A673 (cell line): ENCODE measurements around the gene PLEKHG2.

Experiments used
- EZH2 ChIP-seq: fragments of 200-600 bp; sonication (generic); IDR thresholded peaks from 2 replicates; pipeline ENCODE4 v1.6.1; 2017; ENCODE audit warnings: borderline replicate concordance, low read depth, mild to moderate bottlenecking, mixed read lengths, antibody characterized with exemption, low read length; ENCODE audit not compliant: poor library complexity, severe bottlenecking
- TF ChIP-seq, protein P1 (sequence below): fragments of 300-800, 200-600 bp; sonication (generic); conservative IDR thresholded peaks from 2 replicates; pipeline ENCODE4 v1.5.1; 2017; ENCODE audit warnings: low read depth, mild to moderate bottlenecking, antibody characterized with exemption, low read length, moderate library complexity, mixed read lengths

DNA sequence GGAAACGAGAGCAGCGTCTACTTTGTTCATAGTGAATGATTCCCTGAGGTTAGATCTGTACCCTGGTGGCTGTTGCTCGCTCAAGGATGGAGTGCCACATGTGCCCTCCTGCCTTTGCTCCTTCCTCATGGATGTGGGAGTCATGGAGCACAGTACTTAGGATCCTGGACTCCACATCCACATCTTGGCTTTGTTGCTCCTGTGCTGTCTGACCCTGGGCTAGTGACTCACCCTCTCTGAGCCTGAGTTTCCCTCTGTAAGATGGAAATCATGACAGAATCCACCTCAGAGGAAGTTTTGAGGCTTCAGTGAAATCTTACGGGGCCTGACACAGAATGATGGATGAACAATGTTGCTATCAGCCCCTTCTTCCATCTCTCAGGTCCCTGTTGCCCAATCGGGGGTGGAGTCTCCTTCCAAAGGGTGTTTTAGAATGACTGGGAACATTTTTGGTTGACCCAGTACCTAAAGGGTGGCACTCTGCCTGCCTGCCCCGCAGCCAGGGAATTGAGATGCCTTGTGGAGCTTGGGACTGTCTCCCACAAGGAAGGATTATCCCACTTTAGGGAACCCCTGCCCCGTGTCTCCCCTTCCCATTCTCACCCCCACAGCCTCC is 58.4 kb downstream of the PLEKHG2 start:
- TF ChIP-seq, protein P1, sequence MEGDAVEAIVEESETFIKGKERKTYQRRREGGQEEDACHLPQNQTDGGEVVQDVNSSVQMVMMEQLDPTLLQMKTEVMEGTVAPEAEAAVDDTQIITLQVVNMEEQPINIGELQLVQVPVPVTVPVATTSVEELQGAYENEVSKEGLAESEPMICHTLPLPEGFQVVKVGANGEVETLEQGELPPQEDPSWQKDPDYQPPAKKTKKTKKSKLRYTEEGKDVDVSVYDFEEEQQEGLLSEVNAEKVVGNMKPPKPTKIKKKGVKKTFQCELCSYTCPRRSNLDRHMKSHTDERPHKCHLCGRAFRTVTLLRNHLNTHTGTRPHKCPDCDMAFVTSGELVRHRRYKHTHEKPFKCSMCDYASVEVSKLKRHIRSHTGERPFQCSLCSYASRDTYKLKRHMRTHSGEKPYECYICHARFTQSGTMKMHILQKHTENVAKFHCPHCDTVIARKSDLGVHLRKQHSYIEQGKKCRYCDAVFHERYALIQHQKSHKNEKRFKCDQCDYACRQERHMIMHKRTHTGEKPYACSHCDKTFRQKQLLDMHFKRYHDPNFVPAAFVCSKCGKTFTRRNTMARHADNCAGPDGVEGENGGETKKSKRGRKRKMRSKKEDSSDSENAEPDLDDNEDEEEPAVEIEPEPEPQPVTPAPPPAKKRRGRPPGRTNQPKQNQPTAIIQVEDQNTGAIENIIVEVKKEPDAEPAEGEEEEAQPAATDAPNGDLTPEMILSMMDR = no peak
- no peak for TF ChIP-seq EZH2
